ENCODE data around the gene POP4. TPM values are rescaled to one million over a fixed set of nuclear protein-coding genes. Genes with fewer than 3 reads are reported as not detected.

POP4 gene
- total and polyA plus RNA-seq, 2 of the 4 experiments (the other 2 are of a cell fraction), result 65.1 to 87.2 TPM

DNA sequence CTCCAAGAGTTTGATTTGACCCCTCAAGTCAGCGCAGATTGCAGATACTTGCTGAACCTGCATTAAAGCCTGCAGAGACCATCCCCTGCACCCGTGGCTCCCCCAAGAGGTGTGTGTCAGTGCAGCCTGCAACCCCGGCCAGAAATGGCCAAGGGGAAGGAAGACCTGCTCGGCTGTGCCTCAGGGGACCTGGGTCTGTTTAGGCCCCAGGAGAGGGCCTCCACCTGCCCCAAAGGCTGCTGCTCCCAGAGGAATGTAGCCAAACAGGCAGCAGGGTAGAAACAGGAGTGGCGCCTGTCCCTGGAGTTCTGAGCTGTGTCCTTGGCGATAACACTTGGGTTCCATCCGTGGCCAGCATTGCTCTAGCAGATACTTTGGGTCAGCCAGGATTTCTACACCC lies 8.0 kb downstream of the POP4 start:
- H3K23ac ChIP-seq (ENCODE audit: low read depth, low read length), result no peak overlapping the region
- dilution Hi-C loops (cut with HindIII; ENCODE audit: low sequenced_read_pairs, unreplicated experiment), result no loop called here
- intact Hi-C loops (cut with micrococcal nuclease), result loop anchor here (5.0 kb wide), 1 partner anchor 258 kb away; no protein-coding TSS in a partner anchor
- H3K4me1 ChIP-seq (ENCODE audit: control insufficient read depth, insufficient read depth, low read length), result no peaks in the 10 kb centered on the region
- H3K56ac ChIP-seq (ENCODE audit: extremely low read depth, insufficient read depth, low read length), result no peak overlapping the region
- no peak overlapping the region for H4K8ac ChIP-seq (ENCODE audit: low read depth in 2 of 2, low read length in 2 of 2)
- H3K4me3 ChIP-seq (ENCODE audit: insufficient read depth, low read depth, low read length), result no peak overlapping the region
- no peak for TF ChIP-seq MAZ (IDR thresholded peaks at IDR 0.05; ENCODE audit: borderline replicate concordance, low read depth, low read length)
- no peak for TF ChIP-seq RCOR1 (IDR thresholded peaks at IDR 0.05; ENCODE audit: insufficient replicate concordance, low read length)
- TF ChIP-seq CHD1 (IDR thresholded peaks at IDR 0.05; ENCODE audit: low read depth, low read length), result no peak
- no peak for TF ChIP-seq MXI1 (IDR thresholded peaks at IDR 0.05; ENCODE audit: borderline replicate concordance, low read depth, low read length)
- no peak for TF ChIP-seq NFE2L2 (IDR thresholded peaks at IDR 0.05; ENCODE audit: low read depth, low read length)
- H3K4me2 ChIP-seq (ENCODE audit: low read depth, low read length), result no peak overlapping the region
- no peaks in the 10 kb centered on the region for H3K27me3 ChIP-seq (ENCODE audit: control insufficient read depth, insufficient read depth, low read length)
- H2BK5ac ChIP-seq (ENCODE audit: low read depth, low read length, poor library complexity, severe bottlenecking), result no peak overlapping the region
- H3K4ac ChIP-seq (ENCODE audit: low read depth, low read length), result no peak overlapping the region
- CTCF ChIA-PET, result interaction anchor here (1.3 kb wide), 1 partner anchor 102 kb away, joined by 7 read pairs; no protein-coding TSS in a partner anchor
- no peaks in the 10 kb centered on the region for H4K20me1 ChIP-seq (ENCODE audit: insufficient read depth, low read length)
- H2BK15ac ChIP-seq (ENCODE audit: low read depth, low read length), result no peak overlapping the region
- POLR2A ChIA-PET (ENCODE audit: unreplicated experiment), result interaction anchor here (0.6 kb wide), 1 partner anchor 44 kb away, joined by 3 read pairs; no protein-coding TSS in a partner anchor
- H3K18ac ChIP-seq (ENCODE audit: low read depth, low read length), result no peak overlapping the region
- H3K36me3 ChIP-seq (ENCODE audit: control insufficient read depth, insufficient read depth, low read length), result peaks cover 49% of the 10 kb centered on the region
- no peak overlapping the region for H2AK9ac ChIP-seq (replicated peaks; ENCODE audit: low read depth, low read length, poor library complexity)
- no peak for DNase-seq
- H3K79me1 ChIP-seq (ENCODE audit: low read depth in 1 of 2, low read length in 2 of 2), result no peaks in the 10 kb centered on the region
- H4K5ac ChIP-seq (ENCODE audit: low read depth, low read length), result no peak overlapping the region
- no TSS peak for BruUV-seq (replicated peaks)
- no peaks in the 10 kb centered on the region for H3K9me3 ChIP-seq (ENCODE audit: control insufficient read depth, insufficient read depth, low read length)
- no peak overlapping the region for H3K9ac ChIP-seq (ENCODE audit: low read depth, low read length)
- H2AK5ac ChIP-seq (ENCODE audit: low read depth, low read length), result no peak overlapping the region
- H2AFZ ChIP-seq (replicated peaks; ENCODE audit: low read length, poor library complexity), result no peak overlapping the region
- no peak overlapping the region for H2BK20ac ChIP-seq (ENCODE audit: low read depth, low read length)
- H3K9me1 ChIP-seq (ENCODE audit: insufficient read depth, low read length), result no peaks in the 10 kb centered on the region
- WGBS, 2 experiments (ENCODE audit: extremely low coverage in 2 of 2, insufficient read length in 1 of 2), result 88% methylated on average over 2 of the region's 7 CpGs; no CpG with 5 or more reads in 1 of the 2 experiments
- no peak overlapping the region for H3K27ac ChIP-seq (ENCODE audit: insufficient read depth, low read length)
- H4K91ac ChIP-seq (ENCODE audit: insufficient read depth, low read depth, low read length), result no peak overlapping the region
- H2BK120ac ChIP-seq (ENCODE audit: low read depth, low read length), result no peak overlapping the region
- H3K14ac ChIP-seq (replicated peaks; ENCODE audit: low read depth, low read length), result no peak overlapping the region
- no peak for ATAC-seq (ENCODE audit: low read depth)
- in situ Hi-C loops (cut with MboI; ENCODE audit: low sequenced_read_pairs), result loop anchor here (5.0 kb wide), 1 partner anchor 78 kb away; no protein-coding TSS in a partner anchor
